Neural cell (in vitro differentiated cells): ENCODE data around the gene TGFA.

Experiments
- EP300 ChIP-seq: fragments of 450-650 bp; conservative IDR thresholded peaks from 2 replicates; pipeline ENCODE4 v1.6.1; 2014; ENCODE audit warnings: antibody characterized with exemption, mild to moderate bottlenecking, moderate library complexity; ENCODE audit not compliant: poor library complexity, severe bottlenecking
- EZH2 ChIP-seq: fragments of 200-600, 300-800 bp; shearing (Covaris generic), sonication (generic); IDR thresholded peaks from 2 replicates; pipeline ENCODE4 v1.6.1; 2014; ENCODE audit warnings: antibody characterized with exemption, low read length, borderline replicate concordance, mild to moderate bottlenecking; ENCODE audit not compliant: insufficient read depth, poor library complexity, severe bottlenecking
- POLR2AphosphoS5 ChIP-seq: IDR thresholded peaks from 2 replicates; pipeline ENCODE4 v1.6.1; 2012
- RAD21 ChIP-seq: fragments of 450-650 bp; conservative IDR thresholded peaks from 2 replicates; pipeline ENCODE4 v1.6.1; 2014; ENCODE audit warnings: antibody characterized with exemption, mild to moderate bottlenecking, moderate library complexity
- SMC3 ChIP-seq: fragments of 450-650 bp; conservative IDR thresholded peaks from 2 replicates; pipeline ENCODE4 v1.6.1; 2014; ENCODE audit warnings: antibody characterized with exemption, mild to moderate bottlenecking, moderate library complexity; ENCODE audit not compliant: poor library complexity

- no peak for TF ChIP-seq EP300
- TF ChIP-seq POLR2AphosphoS5: no peak
- TF ChIP-seq SMC3: no peak
- TF ChIP-seq RAD21: no peak
- no peak for TF ChIP-seq EZH2
Observed at GRCh38 chr2:70505613-70506391, 47.8 kb downstream of the TGFA start.
